KMS-11 (cell line): Measurements from ENCODE around the gene ADAM8.

Experiments
- H2AFZ ChIP-seq: fragments of 200-600 bp; sonication (generic); 2 replicates; pipeline ENCODE4 v1.6.1; 2016; ENCODE audit warnings: antibody characterized with exemption, mixed run types, low read depth
- H3K27ac ChIP-seq: fragments of 200-600 bp; sonication (generic); 2 replicates; pipeline ENCODE4 v1.6.1; 2016; ENCODE audit warnings: mild to moderate bottlenecking, mixed run types
- H3K27me3 ChIP-seq: fragments of 200-600 bp; sonication (generic); 2 replicates; pipeline ENCODE4 v1.6.1; 2017; ENCODE audit warnings: mild to moderate bottlenecking, low read depth, mixed run types, moderate library complexity; ENCODE audit not compliant: insufficient read depth
- H3K36me3 ChIP-seq: fragments of 200-600 bp; sonication (generic); 2 replicates; pipeline ENCODE4 v1.6.1; 2017; ENCODE audit warnings: mild to moderate bottlenecking, mixed run types; ENCODE audit not compliant: insufficient read depth
- H3K4me1 ChIP-seq: fragments of 200-600 bp; sonication (generic); 2 replicates; pipeline ENCODE4 v1.6.1; 2016; ENCODE audit warnings: mild to moderate bottlenecking, low read depth, mixed run types; ENCODE audit not compliant: poor library complexity, severe bottlenecking
- H3K4me2 ChIP-seq: fragments of 200-600 bp; sonication (generic); 2 replicates; pipeline ENCODE4 v1.7.0; 2016; ENCODE audit warnings: mild to moderate bottlenecking, mixed run types
- H3K4me3 ChIP-seq: fragments of 200-600 bp; sonication (generic); IDR thresholded peaks from 2 replicates; pipeline ENCODE4 v1.6.1; 2017; ENCODE audit warnings: low read depth, low read length, mixed read lengths; ENCODE audit not compliant: insufficient read depth
- H3K79me2 ChIP-seq: fragments of 200-600 bp; sonication (generic); 2 replicates; pipeline ENCODE4 v1.6.1; 2016; ENCODE audit warnings: low read depth, mixed run types; ENCODE audit not compliant: insufficient read depth
- H3K9ac ChIP-seq: fragments of 200-600 bp; sonication (generic); 2 replicates; pipeline ENCODE4 v1.6.1; 2016; ENCODE audit warnings: mild to moderate bottlenecking, mixed run types
- H4K20me1 ChIP-seq: fragments of 200-600 bp; sonication (generic); 2 replicates; pipeline ENCODE4 v1.6.1; 2016; ENCODE audit warnings: mild to moderate bottlenecking, mixed run types; ENCODE audit not compliant: insufficient read depth
- TF ChIP-seq, protein P1 (sequence below): fragments of 200-600 bp; sonication (generic); conservative IDR thresholded peaks from 2 replicates; pipeline ENCODE4 v1.6.1; 2017; ENCODE audit warnings: low read depth, mild to moderate bottlenecking, antibody characterized with exemption, low read length, moderate library complexity, mixed read lengths

Gene ADAM8

DNA sequence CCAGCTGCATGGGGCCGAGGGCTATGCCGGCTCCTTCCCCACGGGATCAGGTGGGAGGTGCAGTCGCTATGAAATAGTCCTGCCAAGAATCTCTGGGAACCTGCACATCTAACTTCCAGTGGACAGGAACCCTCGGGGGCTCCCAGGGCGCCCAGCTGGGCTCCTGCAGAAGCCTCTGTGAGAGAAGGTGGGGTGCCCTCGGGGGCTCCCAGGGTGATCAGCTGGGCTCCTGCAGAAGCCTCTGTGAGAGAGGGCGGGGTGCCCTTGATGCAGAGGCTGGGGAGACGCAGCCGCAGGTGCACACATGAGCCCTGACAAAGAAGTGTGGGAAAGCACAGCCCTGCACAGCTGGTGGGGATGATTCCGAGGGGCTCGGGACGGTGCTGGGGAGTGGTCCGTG lies 33.1 kb downstream of the ADAM8 start:
- Histone ChIP-seq H3K9ac (no peak overlapping the region), H4K20me1 (no peaks in the 10 kb centered on the region), H2AFZ (no peak overlapping the region), H3K36me3 (no peaks in the 10 kb centered on the region), H3K4me3 (no peak overlapping the region), H3K79me2 (no peaks in the 10 kb centered on the region), H3K27ac (no peak overlapping the region), H3K4me2 (no peak overlapping the region), H3K27me3 (peaks cover 67% of the 10 kb centered on the region), H3K4me1 (no peaks in the 10 kb centered on the region)
- TF ChIP-seq, protein P1, sequence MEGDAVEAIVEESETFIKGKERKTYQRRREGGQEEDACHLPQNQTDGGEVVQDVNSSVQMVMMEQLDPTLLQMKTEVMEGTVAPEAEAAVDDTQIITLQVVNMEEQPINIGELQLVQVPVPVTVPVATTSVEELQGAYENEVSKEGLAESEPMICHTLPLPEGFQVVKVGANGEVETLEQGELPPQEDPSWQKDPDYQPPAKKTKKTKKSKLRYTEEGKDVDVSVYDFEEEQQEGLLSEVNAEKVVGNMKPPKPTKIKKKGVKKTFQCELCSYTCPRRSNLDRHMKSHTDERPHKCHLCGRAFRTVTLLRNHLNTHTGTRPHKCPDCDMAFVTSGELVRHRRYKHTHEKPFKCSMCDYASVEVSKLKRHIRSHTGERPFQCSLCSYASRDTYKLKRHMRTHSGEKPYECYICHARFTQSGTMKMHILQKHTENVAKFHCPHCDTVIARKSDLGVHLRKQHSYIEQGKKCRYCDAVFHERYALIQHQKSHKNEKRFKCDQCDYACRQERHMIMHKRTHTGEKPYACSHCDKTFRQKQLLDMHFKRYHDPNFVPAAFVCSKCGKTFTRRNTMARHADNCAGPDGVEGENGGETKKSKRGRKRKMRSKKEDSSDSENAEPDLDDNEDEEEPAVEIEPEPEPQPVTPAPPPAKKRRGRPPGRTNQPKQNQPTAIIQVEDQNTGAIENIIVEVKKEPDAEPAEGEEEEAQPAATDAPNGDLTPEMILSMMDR = no peak

- H3K79me2 ChIP-seq = no peaks in the 10 kb centered on the region
- TF ChIP-seq, protein P1 = no peak
- no peak overlapping the region for H3K9ac ChIP-seq
- peaks cover 70% of the 10 kb centered on the region for H3K27me3 ChIP-seq
- no peak overlapping the region for H3K4me3 ChIP-seq
- no peaks in the 10 kb centered on the region for H3K4me1 ChIP-seq
- H3K4me2 ChIP-seq = no peak overlapping the region
- no peak overlapping the region for H3K27ac ChIP-seq
- H2AFZ ChIP-seq = no peak overlapping the region
- no peaks in the 10 kb centered on the region for H3K36me3 ChIP-seq
- H4K20me1 ChIP-seq = no peaks in the 10 kb centered on the region
Observed at GRCh38 chr10:133242611-133243356, 33.9 kb downstream of the ADAM8 start.

DNA sequence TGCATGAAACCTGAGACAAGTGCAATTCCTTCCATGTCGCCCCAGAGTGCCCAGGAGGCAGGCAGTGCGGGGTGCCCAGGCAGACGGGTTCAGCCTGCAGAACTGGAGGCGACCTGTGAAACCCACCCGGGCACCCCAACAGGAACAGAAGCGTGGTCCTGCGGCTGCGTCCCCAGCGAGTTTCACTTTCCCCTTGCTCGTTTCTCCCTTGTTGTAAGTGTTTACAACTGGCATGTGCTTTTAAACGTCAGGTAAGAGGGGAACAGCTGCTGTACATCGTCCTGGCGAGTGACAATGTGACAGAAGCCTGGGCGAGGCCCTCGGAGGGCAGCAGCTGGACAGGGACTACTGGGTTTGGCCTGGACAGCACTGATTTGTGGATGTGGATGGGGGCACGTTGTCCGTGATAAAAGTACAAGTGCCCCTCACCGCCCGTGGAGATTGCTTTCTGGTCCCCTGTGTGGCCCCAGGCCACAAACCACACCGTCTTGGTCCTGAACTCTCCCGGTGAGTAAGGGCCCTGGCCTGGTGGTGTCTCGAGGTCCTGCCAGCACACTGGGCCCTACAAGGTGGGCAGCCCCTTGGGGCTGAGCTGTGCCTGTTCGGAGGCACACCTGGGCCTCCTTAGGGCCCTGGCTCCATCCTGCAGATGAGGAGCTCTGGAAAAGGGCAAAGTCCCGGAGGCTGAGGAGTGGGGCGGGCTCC lies 35.0 kb downstream of the ADAM8 start:
- peak overlapping the region; percentile 54; the same call in 1 of the 2 replicates for H3K4me2 ChIP-seq
- H3K4me3 ChIP-seq = no peak overlapping the region
- no peaks in the 10 kb centered on the region for H4K20me1 ChIP-seq
- H2AFZ ChIP-seq = peak overlapping the region; percentile 52; the same call in 1 of the 2 replicates
- no peaks in the 10 kb centered on the region for H3K36me3 ChIP-seq
- H3K9ac ChIP-seq = no peak overlapping the region
- TF ChIP-seq, protein P1 = no peak
- peaks cover 67% of the 10 kb centered on the region for H3K27me3 ChIP-seq
- no peaks in the 10 kb centered on the region for H3K4me1 ChIP-seq
- no peak overlapping the region for H3K27ac ChIP-seq
- no peaks in the 10 kb centered on the region for H3K79me2 ChIP-seq

DNA sequence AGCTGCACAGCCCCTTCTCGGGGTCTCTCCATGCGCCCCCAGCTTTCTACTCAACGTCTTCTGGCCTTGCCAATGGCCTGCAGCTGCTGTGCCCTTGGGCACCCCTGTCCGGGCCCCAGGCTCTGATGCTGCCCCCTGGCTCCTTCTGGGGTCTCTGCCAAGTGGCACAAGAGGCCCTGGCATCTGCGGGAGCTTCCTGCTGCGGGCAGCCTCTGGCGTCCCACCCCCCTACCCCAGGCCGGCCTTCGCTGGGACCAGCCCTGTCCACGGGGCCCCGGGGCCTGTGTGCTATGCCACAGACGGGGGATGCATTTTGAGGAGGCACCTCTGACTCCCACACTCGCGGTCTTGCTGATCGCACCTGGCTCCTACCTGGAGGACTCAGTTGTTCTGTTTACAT lies 36.7 kb downstream of the ADAM8 start:
- H3K4me1 ChIP-seq = no peaks in the 10 kb centered on the region
- no peak overlapping the region for H3K4me2 ChIP-seq
- no peaks in the 10 kb centered on the region for H3K36me3 ChIP-seq
- H3K79me2 ChIP-seq = no peaks in the 10 kb centered on the region
- no peaks in the 10 kb centered on the region for H4K20me1 ChIP-seq
- H3K27ac ChIP-seq = no peak overlapping the region
- H3K27me3 ChIP-seq = peaks cover 55% of the 10 kb centered on the region
- no peak overlapping the region for H3K9ac ChIP-seq
- TF ChIP-seq, protein P1 = no peak
- H2AFZ ChIP-seq = no peak overlapping the region
- no peak overlapping the region for H3K4me3 ChIP-seq
